Peyer's patch (tissue), 4 donors: Measurements from ENCODE around the gene AK5.

Experiments
- POLR2A ChIP-seq, 2 donors: fragments of 450-650 bp; IDR thresholded peaks; one replicate each; pipeline ENCODE4 v1.5.1; 2017; ENCODE audit warnings: antibody characterized with exemption in 2 of 2, mild to moderate bottlenecking in 2 of 2, moderate library complexity in 2 of 2
- TF ChIP-seq, protein P1 (sequence below), 6 experiments: fragments of 450-650 bp in 4 of 6; fragments of 200-600 bp in 2 of 6; sonication (generic) in 1 of 6; IDR thresholded peaks; one replicate each; pipeline ENCODE4 v1.5.1; 2017 to 2019; ENCODE audit warnings: antibody characterized with exemption in 6 of 6, mild to moderate bottlenecking in 3 of 6, moderate library complexity in 1 of 6

DNA sequence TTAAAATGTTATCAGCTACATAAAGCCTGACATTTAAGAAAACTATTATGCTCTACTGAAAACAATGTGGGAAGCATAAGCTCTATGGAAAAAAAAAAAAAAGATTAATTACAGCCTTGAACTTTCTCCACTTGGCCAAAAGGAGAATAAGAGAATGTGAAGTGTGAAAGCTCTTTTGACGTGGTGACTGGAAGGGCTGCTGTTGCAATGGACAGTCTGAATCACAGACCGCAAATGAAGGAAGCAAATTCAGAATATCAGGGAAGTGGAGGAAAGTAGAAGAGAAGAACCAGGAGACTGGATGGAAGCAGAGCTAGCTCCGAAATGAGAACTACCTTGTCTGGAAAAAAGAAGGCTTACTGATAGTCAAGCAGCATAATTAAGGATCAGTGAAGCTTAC is 106.8 kb downstream of the AK5 start:
- TF ChIP-seq, protein P1, sequence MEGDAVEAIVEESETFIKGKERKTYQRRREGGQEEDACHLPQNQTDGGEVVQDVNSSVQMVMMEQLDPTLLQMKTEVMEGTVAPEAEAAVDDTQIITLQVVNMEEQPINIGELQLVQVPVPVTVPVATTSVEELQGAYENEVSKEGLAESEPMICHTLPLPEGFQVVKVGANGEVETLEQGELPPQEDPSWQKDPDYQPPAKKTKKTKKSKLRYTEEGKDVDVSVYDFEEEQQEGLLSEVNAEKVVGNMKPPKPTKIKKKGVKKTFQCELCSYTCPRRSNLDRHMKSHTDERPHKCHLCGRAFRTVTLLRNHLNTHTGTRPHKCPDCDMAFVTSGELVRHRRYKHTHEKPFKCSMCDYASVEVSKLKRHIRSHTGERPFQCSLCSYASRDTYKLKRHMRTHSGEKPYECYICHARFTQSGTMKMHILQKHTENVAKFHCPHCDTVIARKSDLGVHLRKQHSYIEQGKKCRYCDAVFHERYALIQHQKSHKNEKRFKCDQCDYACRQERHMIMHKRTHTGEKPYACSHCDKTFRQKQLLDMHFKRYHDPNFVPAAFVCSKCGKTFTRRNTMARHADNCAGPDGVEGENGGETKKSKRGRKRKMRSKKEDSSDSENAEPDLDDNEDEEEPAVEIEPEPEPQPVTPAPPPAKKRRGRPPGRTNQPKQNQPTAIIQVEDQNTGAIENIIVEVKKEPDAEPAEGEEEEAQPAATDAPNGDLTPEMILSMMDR (IDR thresholded peaks at IDR 0.05) = no peak
- TF ChIP-seq POLR2A (IDR thresholded peaks at IDR 0.05) = no peak
